CD4-positive, alpha-beta T cell treated with Interleukin-21 for 1 hour (primary cell): ENCODE measurements around the gene SCAF4.
"Not testable (repeated sequence)": the region's sequence is repeated elsewhere in the genome, so short reads cannot be mapped to it uniquely, and the experiment has no call there.

Experiments used
- DNase-seq: peaks from one replicate; pipeline ENCODE4 v3.0.0-alpha.2; 2020

Gene SCAF4

DNA sequence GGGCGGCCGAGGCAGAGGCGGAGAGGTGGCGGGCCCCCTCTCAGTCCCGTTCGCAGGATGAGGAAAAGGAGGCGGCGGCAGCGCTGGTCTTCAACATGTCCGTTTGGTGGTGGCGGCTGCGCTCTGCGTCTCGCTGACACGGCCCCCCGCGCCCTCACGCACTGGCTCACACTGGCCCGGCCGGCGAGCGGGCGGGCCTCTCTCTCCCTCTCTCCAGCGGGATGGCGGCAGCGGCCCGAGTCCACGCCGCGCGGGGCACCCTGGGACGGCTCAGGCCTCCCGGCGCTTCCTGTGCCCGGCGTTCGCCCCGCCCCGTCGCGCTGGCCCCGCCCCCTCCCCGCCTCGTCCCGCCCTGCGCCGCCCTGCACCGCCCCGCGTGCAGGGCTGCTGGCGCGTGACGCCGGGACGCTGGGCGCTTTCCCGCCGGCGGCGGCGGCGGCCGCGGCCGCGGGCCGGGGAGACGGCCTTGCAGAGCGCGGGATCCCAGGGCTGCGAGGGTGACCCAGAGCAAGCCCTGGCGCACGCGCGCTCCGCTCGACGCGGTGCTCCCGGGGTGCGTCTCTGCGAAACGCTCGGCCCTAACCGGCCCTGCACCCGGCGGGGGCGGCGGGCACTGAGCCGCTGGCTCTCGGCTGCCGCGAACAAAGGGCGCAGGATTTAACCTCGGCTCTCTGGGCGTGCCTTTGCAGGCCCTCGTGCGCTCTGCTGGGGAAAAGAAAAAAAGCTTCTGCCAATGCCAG, at the start of gene SCAF4:
Gene SCAF4, minus strand, starts transcription at position 262 of the 740 bp plus-strand sequence. CDS start 426 bp downstream, outside the sequence.
- peak; percentile 85 for DNase-seq

DNA sequence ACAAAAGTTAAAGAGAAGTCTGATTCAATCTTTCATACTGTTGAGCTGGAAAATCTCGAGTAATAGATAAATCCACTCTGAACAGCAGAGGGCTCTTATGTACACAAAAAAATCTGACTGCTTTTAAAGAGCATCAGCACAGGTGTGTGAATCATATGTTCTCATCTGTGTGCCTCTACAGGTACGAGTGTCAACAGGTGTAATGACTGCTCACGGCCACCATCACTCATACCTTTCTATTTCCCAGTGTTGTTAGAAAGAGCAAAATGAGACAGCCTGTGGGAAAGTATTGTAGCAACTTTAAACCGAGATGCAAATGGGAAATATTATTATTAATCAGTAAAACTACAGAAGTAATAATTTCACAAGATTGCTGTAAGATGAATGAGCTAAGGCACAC, 49.0 kb upstream of the SCAF4 start:
- no peak for DNase-seq

DNA sequence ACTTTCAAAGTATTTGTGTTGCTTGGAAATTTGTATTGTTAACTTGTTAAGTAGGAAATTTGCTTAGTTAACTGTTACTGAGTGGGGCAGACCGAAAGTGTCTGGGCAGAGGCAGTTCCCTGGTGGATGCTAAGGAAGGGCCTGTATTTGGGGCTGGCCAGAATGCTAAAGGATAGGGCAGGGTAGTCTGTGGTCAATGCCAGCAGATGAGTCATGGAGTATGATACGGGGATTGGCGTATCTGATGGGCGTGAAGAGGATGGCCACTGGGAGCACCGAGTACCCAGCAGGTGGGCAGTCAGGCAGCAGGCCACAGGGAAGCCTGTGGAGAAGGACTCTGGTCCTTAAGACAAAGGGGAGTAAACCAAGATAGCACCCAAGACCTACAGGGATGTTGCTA, 46.6 kb upstream of the SCAF4 start:
- DNase-seq: no peak

- no peak for DNase-seq
These were observed 45.9 kb upstream of the SCAF4 start for GRCh38 chr21:31777857-31778256.

- DNase-seq: no peak
These were observed 42.1 kb upstream of the SCAF4 start for GRCh38 chr21:31774031-31774430.

DNA sequence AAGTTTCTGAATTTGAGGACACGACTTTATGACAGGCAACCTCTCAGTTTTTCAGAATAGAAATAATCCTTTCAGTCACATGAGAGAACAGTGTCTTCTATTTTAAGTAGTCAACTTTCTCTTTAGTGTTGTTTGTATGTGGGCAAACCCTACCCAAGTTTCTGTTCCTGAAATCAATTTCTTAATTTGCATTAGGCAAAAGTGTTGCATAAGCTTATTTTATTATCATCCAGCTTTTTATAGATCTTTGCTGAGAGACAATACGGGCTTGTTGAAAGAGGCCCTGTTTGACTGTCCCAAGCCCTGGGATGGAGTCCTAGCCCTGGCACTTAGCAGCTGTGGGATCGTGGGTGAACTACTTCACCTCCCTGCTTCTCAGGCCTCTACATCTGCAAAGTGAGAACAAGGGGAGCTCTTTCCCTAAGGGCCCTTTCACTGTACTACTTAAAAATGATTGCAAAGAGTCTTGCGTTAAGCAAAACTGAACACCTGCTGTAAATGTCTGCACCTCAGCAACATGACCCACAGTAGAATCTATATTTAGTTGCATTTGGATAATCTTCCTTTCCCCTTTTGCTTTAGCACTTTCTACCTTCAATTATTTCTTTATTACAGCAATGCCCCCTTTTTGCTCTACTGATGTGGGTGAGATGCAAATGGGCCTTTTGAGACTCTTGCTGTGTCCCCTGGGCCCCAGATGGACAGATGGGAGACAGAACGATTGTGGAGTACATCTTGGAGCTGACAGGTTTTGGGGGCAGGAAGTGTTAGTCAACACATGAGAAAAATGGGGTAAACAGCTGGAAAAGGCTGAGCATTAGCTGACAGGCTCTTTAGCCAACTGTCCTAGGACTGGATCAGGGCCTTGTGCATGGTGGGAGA, 41.0 kb upstream of the SCAF4 start:
- DNase-seq: no peak

DNA sequence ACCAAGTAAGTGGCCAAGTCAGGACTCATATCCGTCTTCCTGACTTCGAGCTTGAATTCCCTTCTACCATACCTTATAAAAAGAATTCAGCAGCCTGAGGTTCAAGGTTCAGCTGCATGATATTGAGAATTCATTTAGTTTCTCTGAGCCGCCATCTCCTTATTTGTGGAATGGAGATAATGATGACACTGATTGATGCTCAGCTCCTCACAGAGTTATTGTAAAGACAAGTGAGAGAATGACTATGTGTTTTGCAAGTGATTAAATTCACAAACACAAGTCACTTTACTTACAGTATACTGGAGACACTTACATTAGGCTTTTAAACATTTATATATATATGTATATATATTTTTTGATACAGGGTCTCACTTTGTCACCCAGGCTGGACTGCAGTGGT, 39.8 kb upstream of the SCAF4 start:
- no peak for DNase-seq

DNA sequence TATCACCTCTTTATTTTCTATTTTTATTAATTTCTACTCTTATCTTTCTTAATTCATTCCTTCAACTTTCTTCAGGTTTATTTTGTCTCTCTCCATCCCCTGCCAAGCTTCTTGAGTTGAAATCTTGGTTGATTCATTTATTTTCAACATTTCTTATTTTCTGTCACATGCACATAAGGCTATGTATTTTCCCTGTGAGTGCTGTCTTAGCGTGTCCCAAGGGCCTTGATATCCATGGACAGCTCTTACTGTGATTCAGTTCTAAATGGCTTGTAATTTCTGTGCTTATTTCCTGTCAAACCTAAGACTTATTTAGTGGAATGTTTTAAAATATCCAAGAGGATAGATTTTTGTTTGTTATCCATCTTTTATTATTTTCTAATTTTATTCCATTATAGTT, 36.8 kb upstream of the SCAF4 start:
- no peak for DNase-seq

- no peak for DNase-seq
These were observed 35.0 kb upstream of the SCAF4 start for GRCh38 chr21:31766899-31767298.

GRCh38 chr21:31765850-31766249, 33.9 kb upstream of the SCAF4 start:
- not testable (repeated sequence) for DNase-seq

DNA sequence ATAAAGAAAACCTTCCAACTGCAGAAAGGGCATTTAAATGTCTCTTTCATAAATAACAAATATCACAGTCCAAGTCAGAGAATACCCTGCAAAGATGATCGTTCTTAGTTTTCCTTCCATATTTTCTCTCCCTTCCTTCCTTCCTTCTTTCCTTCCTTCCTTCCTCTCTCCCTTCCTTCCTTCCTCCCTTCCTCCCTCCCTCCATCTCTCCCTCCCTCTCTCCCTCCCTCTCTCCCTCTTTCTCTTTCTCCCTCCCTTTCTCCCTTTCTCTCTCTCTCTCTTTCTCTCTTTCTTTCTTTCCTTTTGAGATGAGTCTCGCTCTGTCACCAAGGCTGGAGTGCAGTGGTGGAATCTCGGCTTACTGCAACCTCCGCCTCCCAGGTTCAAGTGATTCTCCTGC, 29.0 kb upstream of the SCAF4 start:
- no peak for DNase-seq

DNA sequence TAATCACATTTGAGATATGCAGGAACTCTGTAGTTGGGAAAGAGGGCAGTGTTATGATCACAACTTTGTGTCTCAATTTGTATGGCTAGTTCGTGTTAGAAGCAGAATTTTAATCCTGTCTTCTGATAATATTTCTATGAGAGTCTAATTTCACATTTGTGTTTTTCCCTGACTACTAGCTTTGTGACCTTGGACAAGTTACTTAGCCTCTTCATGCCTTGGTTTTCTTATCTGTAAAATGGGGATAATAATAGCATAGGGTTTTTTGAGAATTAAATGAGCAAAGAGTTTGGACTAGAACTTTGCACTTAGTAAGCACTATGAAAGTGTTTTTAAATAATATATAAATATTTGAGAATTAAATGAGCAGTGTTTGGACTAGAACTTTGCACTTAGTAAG, 24.9 kb upstream of the SCAF4 start:
- DNase-seq: no peak

GRCh38 chr21:31755027-31755426, 23.1 kb upstream of the SCAF4 start:
- no peak for DNase-seq

- DNase-seq: no peak
These were observed 22.7 kb upstream of the SCAF4 start for GRCh38 chr21:31754708-31754960.

- no peak for DNase-seq
These were observed 22.2 kb upstream of the SCAF4 start for GRCh38 chr21:31753949-31754707.

- DNase-seq: no peak
These were observed 21.0 kb upstream of the SCAF4 start for GRCh38 chr21:31752967-31753366.

DNA sequence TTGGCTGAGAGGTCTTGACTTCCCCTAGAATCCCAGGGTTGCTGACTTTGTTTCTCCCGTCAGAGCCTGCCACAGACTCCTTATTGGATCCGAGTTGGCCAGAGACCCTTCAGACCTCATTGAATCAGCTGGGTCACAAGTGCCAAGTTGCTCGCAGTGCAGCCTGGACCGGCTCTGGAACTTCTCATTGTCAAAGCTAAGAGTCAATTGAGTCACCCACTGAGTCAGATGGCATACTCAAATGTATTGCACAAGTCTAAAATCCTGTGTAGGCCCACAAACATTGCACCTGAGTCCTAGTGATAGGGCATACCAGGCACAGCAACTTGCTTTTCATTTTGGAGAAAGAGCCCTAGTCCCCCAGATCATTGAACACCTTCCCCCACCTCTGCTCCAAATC, 20.4 kb upstream of the SCAF4 start:
- no peak for DNase-seq

DNA sequence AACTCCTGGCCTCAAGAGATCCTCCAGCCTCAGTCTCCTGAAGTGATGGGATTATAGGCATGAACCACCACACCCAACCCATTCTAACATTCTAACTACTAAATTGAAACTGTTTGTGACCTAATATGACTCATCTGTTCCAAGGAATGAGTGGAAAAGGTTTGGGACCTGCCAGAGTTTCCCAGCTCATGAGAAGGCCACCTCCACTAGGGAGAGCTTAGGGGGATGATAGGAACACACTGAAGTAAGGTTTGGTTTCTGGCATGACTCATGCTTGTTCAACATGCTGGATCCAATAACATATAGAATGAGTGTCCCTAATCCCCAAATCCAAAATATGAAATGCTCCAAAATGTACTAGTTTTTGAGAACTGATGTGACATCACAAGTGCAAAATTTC, 18.9 kb upstream of the SCAF4 start:
- DNase-seq: no peak

DNA sequence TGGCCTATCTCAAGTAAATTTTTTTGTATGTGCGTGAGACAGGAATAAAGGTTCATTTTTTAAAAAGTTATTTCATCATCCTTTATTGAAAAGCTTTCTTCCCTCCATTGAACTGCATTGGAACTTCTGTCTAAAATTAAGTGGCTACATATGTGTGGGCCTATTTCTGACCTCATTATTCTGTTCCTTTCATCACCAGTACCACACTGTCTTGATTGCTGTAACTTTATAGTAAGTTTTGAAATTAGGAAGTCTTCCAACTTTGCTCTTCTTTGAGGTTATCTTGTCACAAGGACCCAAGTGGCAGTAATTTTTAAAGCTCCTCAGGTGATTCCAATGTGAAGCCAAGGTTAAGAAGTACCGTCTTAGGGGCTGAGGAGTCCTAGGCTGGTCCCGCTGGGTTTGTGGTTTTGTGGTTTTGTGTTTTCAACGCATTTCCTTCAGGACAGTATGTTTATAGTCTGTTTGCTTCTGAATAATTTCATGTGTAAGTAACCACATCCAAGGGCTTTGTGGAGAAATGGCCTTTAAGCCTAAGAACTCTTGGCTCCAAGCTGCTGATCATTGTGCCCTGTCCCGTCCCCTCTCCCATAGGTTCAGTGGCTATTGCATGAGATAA, 12.4 kb upstream of the SCAF4 start:
- no peak for DNase-seq

- DNase-seq: no peak
These were observed 11.8 kb upstream of the SCAF4 start for GRCh38 chr21:31743712-31744111.

GRCh38 chr21:31741116-31741515, 9.2 kb upstream of the SCAF4 start:
- no peak for DNase-seq

GRCh38 chr21:31737586-31738397, 5.9 kb upstream of the SCAF4 start:
- not testable (repeated sequence) for DNase-seq
